ENCODE measurements around the gene AGO1.
"Not testable (repeated sequence)": the region's sequence is repeated elsewhere in the genome, so short reads cannot be mapped to it uniquely, and the experiment has no call there.

Gene AGO1

GRCh38 chr1:35870651-35871309 lies 12.2 kb upstream of the AGO1 start:
- no peak for DNase-seq

- no peak for DNase-seq
Observed at GRCh38 chr1:35873243-35873750, 9.7 kb upstream of the AGO1 start.

GRCh38 chr1:35874115-35874514 lies 8.9 kb upstream of the AGO1 start:
- DNase-seq: not testable (repeated sequence)

- no peak for DNase-seq
Observed at GRCh38 chr1:35876988-35877387, 6.0 kb upstream of the AGO1 start.

- no peak for DNase-seq
Observed at GRCh38 chr1:35881850-35882273, 1.1 kb upstream of the AGO1 start.

GRCh38 chr1:35882586-35882944 lies 444 bp upstream of the AGO1 start:
- no peak for DNase-seq

- DNase-seq: peak; percentile 40 to 63
Observed at GRCh38 chr1:35883635-35884101, 659 bp downstream of the AGO1 start.

- DNase-seq: no peak
Observed at GRCh38 chr1:35884934-35885333, 1.9 kb downstream of the AGO1 start.

- DNase-seq: no peak
Observed at GRCh38 chr1:35885961-35886558, 3.1 kb downstream of the AGO1 start.

- DNase-seq: peak in 1 of 2 donors; percentile 14
Observed at GRCh38 chr1:35886577-35887431, 3.8 kb downstream of the AGO1 start.

- no peak for DNase-seq
Observed at GRCh38 chr1:35887508-35887907, 4.5 kb downstream of the AGO1 start.

GRCh38 chr1:35888255-35888654 lies 5.2 kb downstream of the AGO1 start:
- DNase-seq: no peak

- DNase-seq: not testable (repeated sequence)
Observed at GRCh38 chr1:35888981-35889380, 6.0 kb downstream of the AGO1 start.

GRCh38 chr1:35893051-35893879 lies 10.3 kb downstream of the AGO1 start:
- DNase-seq: no peak

GRCh38 chr1:35894183-35894582 lies 11.2 kb downstream of the AGO1 start:
- peak; percentile 13 to 71 for DNase-seq

- no peak for DNase-seq
Observed at GRCh38 chr1:35894656-35895055, 11.6 kb downstream of the AGO1 start.

GRCh38 chr1:35899941-35900340 lies 16.9 kb downstream of the AGO1 start:
- DNase-seq: no peak

GRCh38 chr1:35901235-35901634 lies 18.2 kb downstream of the AGO1 start:
- DNase-seq: no peak

- no peak for DNase-seq
Observed at GRCh38 chr1:35902671-35903070, 19.7 kb downstream of the AGO1 start.

- DNase-seq: no peak
Observed at GRCh38 chr1:35914717-35915116, 31.7 kb downstream of the AGO1 start.

- no peak for DNase-seq
Observed at GRCh38 chr1:35915693-35916092, 32.7 kb downstream of the AGO1 start.

GRCh38 chr1:35923791-35924221 lies 40.8 kb downstream of the AGO1 start:
- no peak for DNase-seq

GRCh38 chr1:35924838-35925237 lies 41.8 kb downstream of the AGO1 start:
- DNase-seq: no peak

All from CD4-positive, alpha-beta T cell treated with Interferon alpha-2 for 1 hour (primary cell).